Type B pancreatic cell (in vitro differentiated cells): ENCODE measurements around the gene DARS1. TPM values are rescaled to one million over a fixed set of nuclear protein-coding genes. Genes with fewer than 3 reads are reported as not detected.

Source experiments
- DNase-seq: peaks from one replicate; pipeline ENCODE4 v3.0.0; 2021; ENCODE audit warnings: mixed read lengths; ENCODE audit not compliant: unreplicated experiment; ENCODE audit errors: extremely low spot score
- H3K27ac Mint-ChIP-seq: 2 replicates; pipeline ENCODE4 v1.8.0; 2021; ENCODE audit warnings: mild to moderate bottlenecking, mixed read lengths
- H3K27me3 Mint-ChIP-seq: 2 replicates; pipeline ENCODE4 v1.8.0; 2021; ENCODE audit warnings: mixed read lengths
- H3K36me3 Mint-ChIP-seq: 2 replicates; pipeline ENCODE4 v1.8.0; 2021; ENCODE audit warnings: mixed read lengths
- H3K4me1 Mint-ChIP-seq: one replicate; pipeline ENCODE4 v1.8.0; 2021; ENCODE audit warnings: mixed read lengths; ENCODE audit not compliant: unreplicated experiment
- H3K4me3 Mint-ChIP-seq: 2 replicates; pipeline ENCODE4 v1.8.0; 2021; ENCODE audit warnings: mild to moderate bottlenecking, mixed read lengths
- H3K9me3 Mint-ChIP-seq: 2 replicates; pipeline ENCODE4 v1.8.0; 2021; ENCODE audit warnings: mixed read lengths
- total RNA-seq: library from RNA; stranded (reverse); gene quantifications from 2 replicates; pipeline ENCODE4 v1.2.1, GENCODE V29; 2021; ENCODE audit warnings: low replicate concordance
- TF ChIP-seq, protein P1 (sequence below): fragments of 200-600 bp; sonication (generic); conservative IDR thresholded peaks from 2 replicates; pipeline ENCODE4 v1.5.0; 2021; ENCODE audit warnings: antibody characterized with exemption, mild to moderate bottlenecking

Gene DARS1
- total RNA-seq, 1 donor from 2014 or later: 58.4 TPM

DNA sequence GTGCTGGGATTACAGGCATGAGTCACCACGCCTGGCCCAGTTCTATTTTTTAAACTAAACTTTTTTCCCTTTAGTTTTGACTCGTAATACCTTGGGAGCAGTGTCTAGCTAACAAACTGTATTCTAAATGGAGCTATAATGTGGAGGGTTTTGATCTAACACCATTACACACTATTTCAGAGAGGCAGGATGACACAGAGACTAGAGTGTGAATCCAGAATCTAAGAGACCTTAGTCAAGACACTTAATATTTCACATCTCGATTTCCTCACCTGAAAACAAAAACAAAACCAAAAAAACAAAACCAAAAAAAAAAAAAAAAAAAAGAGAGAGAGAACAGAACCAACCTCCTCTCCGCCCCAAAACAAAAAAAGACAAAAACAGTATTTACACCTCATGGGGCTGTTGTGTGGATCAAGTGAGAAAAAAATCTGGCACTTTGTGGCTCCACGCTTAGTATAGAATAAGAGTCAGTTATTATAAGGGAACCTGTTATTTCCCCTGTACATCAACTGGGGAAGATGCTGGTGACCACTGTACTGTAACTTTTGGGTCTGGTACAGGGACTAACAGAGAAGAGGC lies 31.3 kb downstream of the DARS1 start:
- DNase-seq: no peak
- Mint-ChIP-seq H3K4me3 (no peak overlapping the region), H3K9me3 (no peaks in the 10 kb centered on the region), H3K36me3 (peaks cover 24% of the 10 kb centered on the region), H3K4me1 (peaks cover 10% of the 10 kb centered on the region), H3K27me3 (no peaks in the 10 kb centered on the region), H3K27ac (no peak overlapping the region)
- TF ChIP-seq, protein P1, sequence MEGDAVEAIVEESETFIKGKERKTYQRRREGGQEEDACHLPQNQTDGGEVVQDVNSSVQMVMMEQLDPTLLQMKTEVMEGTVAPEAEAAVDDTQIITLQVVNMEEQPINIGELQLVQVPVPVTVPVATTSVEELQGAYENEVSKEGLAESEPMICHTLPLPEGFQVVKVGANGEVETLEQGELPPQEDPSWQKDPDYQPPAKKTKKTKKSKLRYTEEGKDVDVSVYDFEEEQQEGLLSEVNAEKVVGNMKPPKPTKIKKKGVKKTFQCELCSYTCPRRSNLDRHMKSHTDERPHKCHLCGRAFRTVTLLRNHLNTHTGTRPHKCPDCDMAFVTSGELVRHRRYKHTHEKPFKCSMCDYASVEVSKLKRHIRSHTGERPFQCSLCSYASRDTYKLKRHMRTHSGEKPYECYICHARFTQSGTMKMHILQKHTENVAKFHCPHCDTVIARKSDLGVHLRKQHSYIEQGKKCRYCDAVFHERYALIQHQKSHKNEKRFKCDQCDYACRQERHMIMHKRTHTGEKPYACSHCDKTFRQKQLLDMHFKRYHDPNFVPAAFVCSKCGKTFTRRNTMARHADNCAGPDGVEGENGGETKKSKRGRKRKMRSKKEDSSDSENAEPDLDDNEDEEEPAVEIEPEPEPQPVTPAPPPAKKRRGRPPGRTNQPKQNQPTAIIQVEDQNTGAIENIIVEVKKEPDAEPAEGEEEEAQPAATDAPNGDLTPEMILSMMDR: no peak

DNA sequence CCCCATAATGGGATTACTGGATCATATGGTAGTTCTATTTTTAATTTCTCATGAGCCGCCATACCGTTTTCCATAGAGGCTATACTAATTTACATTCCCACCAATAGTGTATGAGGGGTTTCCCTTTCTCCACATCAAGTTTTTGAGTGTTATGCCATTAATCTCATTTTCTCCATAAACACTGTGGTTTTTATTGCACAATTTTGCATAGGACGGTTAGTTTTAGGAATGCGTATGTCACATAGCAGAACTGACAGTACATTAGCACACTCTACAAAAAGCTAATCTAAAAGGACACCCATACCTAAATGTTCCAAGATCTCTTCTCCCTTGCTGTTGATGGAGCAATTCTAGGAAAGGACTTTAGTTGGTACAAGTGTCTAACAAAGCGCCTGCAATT lies 32.5 kb downstream of the DARS1 start:
- H3K4me1 Mint-ChIP-seq: peaks cover 10% of the 10 kb centered on the region
- no peaks in the 10 kb centered on the region for H3K27me3 Mint-ChIP-seq
- H3K27ac Mint-ChIP-seq: no peak overlapping the region
- no peak overlapping the region for H3K4me3 Mint-ChIP-seq
- peaks cover 24% of the 10 kb centered on the region for H3K36me3 Mint-ChIP-seq
- H3K9me3 Mint-ChIP-seq: no peaks in the 10 kb centered on the region
- TF ChIP-seq, protein P1: no peak
- DNase-seq: no peak

DNA sequence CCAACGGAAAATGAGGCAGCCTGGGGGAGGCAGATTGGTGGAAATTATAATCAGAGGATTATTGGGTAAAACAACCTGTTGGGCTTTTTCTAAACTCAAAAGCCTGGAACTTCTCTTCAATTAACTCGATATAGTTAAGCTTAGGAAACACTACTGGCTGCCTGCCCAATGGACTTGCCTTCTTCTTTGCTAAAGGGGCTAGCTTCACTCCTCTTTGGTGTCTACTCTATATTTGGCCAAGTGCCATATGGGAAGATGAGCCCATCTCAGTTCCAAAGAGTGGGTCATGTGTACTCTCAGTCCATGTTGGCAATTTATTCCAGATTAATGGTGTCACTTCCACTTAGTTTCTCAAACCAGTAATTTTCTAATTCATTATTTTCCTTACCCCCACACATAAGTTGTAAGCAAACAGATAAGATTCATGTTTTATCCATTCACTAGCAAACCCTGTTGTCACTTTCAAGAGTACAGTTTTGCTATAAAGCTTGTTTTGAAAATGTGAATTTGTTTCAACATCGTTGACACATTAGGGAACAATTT lies 34.3 kb downstream of the DARS1 start:
- peaks cover 8% of the 10 kb centered on the region for H3K4me1 Mint-ChIP-seq

DNA sequence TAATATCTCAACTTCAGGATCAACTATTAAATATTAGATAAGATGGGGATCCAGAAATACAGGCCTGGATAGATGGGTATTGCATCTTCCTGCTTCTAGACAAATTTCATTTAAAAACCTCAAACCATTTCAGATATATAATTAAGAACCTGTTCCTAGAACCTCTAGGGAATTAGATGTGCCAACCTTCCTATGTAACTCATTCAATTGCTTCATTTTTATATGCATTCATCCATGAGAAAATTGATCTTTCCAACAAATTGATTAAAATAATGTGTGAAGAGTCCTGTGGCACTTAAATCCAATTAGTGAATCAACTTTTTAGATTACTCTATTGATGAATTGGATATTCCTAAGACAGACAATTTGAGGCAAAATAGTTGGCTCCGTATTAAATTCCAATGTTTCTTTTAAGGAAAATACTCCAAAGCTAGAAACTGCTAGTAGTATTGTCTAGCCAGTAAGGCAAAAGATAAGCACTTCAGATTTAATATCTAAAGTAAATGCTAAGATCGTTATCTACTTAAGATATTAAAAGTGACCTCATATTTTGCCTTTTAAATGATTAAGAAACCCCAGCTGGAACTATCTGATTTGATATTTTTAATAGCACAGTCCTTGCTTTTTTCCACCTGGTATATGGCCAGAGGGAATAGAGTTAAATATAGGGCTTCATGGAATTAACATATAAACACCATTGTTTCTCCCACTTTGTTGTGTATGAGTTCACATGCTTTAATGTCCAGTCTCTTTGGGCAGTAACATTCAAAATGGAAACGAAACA lies 35.8 kb downstream of the DARS1 start:
- no peak overlapping the region for H3K4me3 Mint-ChIP-seq
- H3K9me3 Mint-ChIP-seq: no peaks in the 10 kb centered on the region
- no peak for DNase-seq
- H3K4me1 Mint-ChIP-seq: peaks cover 8% of the 10 kb centered on the region
- peaks cover 28% of the 10 kb centered on the region for H3K36me3 Mint-ChIP-seq
- no peaks in the 10 kb centered on the region for H3K27me3 Mint-ChIP-seq
- no peak overlapping the region for H3K27ac Mint-ChIP-seq
- TF ChIP-seq, protein P1: no peak

More for the DNA sequence above, 34.3 kb downstream of the DARS1 start:
- Mint-ChIP-seq H3K9me3 (no peaks in the 10 kb centered on the region), H3K36me3 (peaks cover 26% of the 10 kb centered on the region), H3K27me3 (no peaks in the 10 kb centered on the region), H3K27ac (no peak overlapping the region), H3K4me3 (no peak overlapping the region)
- TF ChIP-seq, protein P1: no peak
- DNase-seq: no peak

DNA sequence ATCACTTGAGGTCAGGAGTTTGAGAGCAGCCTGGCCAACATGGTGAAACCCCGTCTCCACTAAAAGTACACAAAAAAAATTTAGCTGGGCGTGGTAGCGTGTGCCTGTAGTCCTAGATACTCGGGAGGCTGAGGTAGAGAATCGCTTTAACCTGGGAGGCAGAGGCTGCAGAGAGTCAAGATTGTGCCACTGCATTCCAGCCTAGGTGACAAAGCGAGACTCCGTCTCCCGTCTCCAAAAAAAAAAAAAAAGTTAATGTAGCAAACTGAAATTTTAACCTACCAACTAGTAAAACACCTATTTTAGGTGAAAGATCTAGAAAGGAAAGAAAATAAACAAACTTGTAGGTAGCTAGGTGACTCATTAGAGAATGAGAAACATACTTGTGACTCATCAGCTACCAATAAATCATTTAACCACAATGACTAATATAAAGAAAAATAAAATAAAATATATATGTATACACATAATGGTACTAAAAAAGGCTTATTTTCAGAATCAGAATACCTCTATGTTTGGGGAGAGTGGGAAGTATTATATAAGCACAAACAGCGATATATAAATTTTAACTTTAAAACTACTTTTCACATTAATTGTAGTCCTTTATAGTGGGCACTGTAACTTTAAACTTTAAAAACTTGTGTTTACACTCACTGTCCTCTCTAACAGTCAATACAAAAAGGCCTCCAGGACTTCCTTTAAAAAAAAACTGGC lies 36.6 kb downstream of the DARS1 start:
- H3K36me3 Mint-ChIP-seq: peaks cover 28% of the 10 kb centered on the region
- H3K9me3 Mint-ChIP-seq: no peaks in the 10 kb centered on the region
- H3K27me3 Mint-ChIP-seq: no peaks in the 10 kb centered on the region
- no peak overlapping the region for H3K4me3 Mint-ChIP-seq
- H3K4me1 Mint-ChIP-seq: peaks cover 8% of the 10 kb centered on the region
- no peak for DNase-seq
- peak overlapping the region; percentile 80 for H3K27ac Mint-ChIP-seq
- TF ChIP-seq, protein P1: no peak
